H9 (cell line): ENCODE data around the gene SMARCD3. TPM values are rescaled to one million over a fixed set of nuclear protein-coding genes. Genes with fewer than 3 reads are reported as not detected.
A peak's percentile ranks its signal among the peaks of the same experiment; 100 is the strongest.

Experiments used
- DNase-seq: peaks from one replicate; pipeline ENCODE4 v3.0.0-alpha.2; 2017
- H2AFZ ChIP-seq: one replicate; pipeline ENCODE4 v1.6.1; 2013; ENCODE audit warnings: mild to moderate bottlenecking, low read length, control low read depth, moderate library complexity
- H2AK5ac ChIP-seq: 2 replicates; pipeline ENCODE4 v1.6.1; 2013; ENCODE audit warnings: low read length, control low read depth, mixed read lengths; ENCODE audit not compliant: insufficient read length
- H2BK120ac ChIP-seq: one replicate; pipeline ENCODE4 v1.6.1; 2013; ENCODE audit warnings: low read depth, mild to moderate bottlenecking, low read length, control low read depth, inconsistent platforms; ENCODE audit not compliant: poor library complexity, severe bottlenecking
- H2BK12ac ChIP-seq: 2 replicates; pipeline ENCODE4 v1.6.1; 2013; ENCODE audit warnings: low read length, control low read depth, mixed read lengths, low read depth; ENCODE audit not compliant: insufficient read length
- H2BK15ac ChIP-seq: 2 replicates; pipeline ENCODE4 v1.6.1; 2013; ENCODE audit warnings: low read depth, low read length, control low read depth
- H2BK20ac ChIP-seq: one replicate; pipeline ENCODE4 v1.6.1; 2013; ENCODE audit warnings: low read depth, mild to moderate bottlenecking, low read length, control low read depth, inconsistent platforms; ENCODE audit not compliant: poor library complexity, severe bottlenecking
- H2BK5ac ChIP-seq: 2 replicates; pipeline ENCODE4 v1.6.1; 2013; ENCODE audit warnings: low read length, control low read depth, mixed read lengths; ENCODE audit not compliant: insufficient read length
- H3K14ac ChIP-seq: 2 replicates; pipeline ENCODE4 v1.6.1; 2013; ENCODE audit warnings: low read length, control low read depth; ENCODE audit not compliant: insufficient read depth
- H3K18ac ChIP-seq: 2 replicates; pipeline ENCODE4 v1.6.1; 2013; ENCODE audit warnings: low read depth, mild to moderate bottlenecking, mixed read lengths, low read length, control low read depth; ENCODE audit not compliant: insufficient read length
- H3K23ac ChIP-seq: 2 replicates; pipeline ENCODE4 v1.6.1; 2013; ENCODE audit warnings: low read length, control low read depth, mixed read lengths, low read depth; ENCODE audit not compliant: insufficient read length
- H3K23me2 ChIP-seq: 2 replicates; pipeline ENCODE4 v1.6.1; 2013; ENCODE audit warnings: low read depth, mild to moderate bottlenecking, mixed read lengths, low read length, control low read depth; ENCODE audit not compliant: insufficient read length, poor library complexity, severe bottlenecking
- H3K27ac ChIP-seq: 2 replicates; pipeline ENCODE4 v1.5.1; 2013; ENCODE audit warnings: low read length, control low read depth, mixed read lengths, low read depth; ENCODE audit not compliant: insufficient read length
- H3K27me3 ChIP-seq: 2 replicates; pipeline ENCODE4 v1.6.1; 2013; ENCODE audit warnings: low read length, control low read depth, inconsistent platforms; ENCODE audit not compliant: insufficient read depth
- H3K4ac ChIP-seq: 2 replicates; pipeline ENCODE4 v1.6.1; 2013; ENCODE audit warnings: low read depth, mild to moderate bottlenecking, control low read depth, inconsistent platforms, low read length, moderate library complexity
- H3K4me1 ChIP-seq: 2 replicates; pipeline ENCODE4 v1.6.1; 2013; ENCODE audit warnings: low read length, control low read depth, inconsistent platforms; ENCODE audit not compliant: insufficient read depth
- H3K4me2 ChIP-seq: 2 replicates; pipeline ENCODE4 v1.6.1; 2013; ENCODE audit warnings: low read length, control low read depth, mixed read lengths; ENCODE audit not compliant: insufficient read length, insufficient read depth
- H3K56ac ChIP-seq: 2 replicates; pipeline ENCODE4 v1.6.1; 2013; ENCODE audit warnings: low read depth, mild to moderate bottlenecking, mixed read lengths, low read length, control low read depth; ENCODE audit not compliant: insufficient read length
- H3K79me1 ChIP-seq: 2 replicates; pipeline ENCODE4 v1.6.1; 2013; ENCODE audit warnings: low read depth, mild to moderate bottlenecking, moderate library complexity, low read length, control low read depth, inconsistent platforms; ENCODE audit not compliant: insufficient read depth, poor library complexity, severe bottlenecking
- H3K79me2 ChIP-seq: 2 replicates; pipeline ENCODE4 v1.6.1; 2013; ENCODE audit warnings: low read length, control low read depth, inconsistent platforms; ENCODE audit not compliant: insufficient read depth
- H3K9ac ChIP-seq: 2 replicates; pipeline ENCODE4 v1.6.1; 2013; ENCODE audit warnings: low read length, control low read depth, mixed read lengths; ENCODE audit not compliant: insufficient read length; ENCODE audit errors: extremely low read depth
- H3K9me3 ChIP-seq: one replicate; pipeline ENCODE4 v1.6.1; 2013; ENCODE audit warnings: low read depth, low read length, inconsistent platforms; ENCODE audit not compliant: control insufficient read depth
- H3T11ph ChIP-seq: one replicate; pipeline ENCODE4 v1.6.1; 2013; ENCODE audit warnings: mild to moderate bottlenecking, low read length, control low read depth, inconsistent platforms
- H4K20me1 ChIP-seq: one replicate; pipeline ENCODE4 v1.6.1; 2013; ENCODE audit not compliant: control insufficient read depth, insufficient read length, insufficient read depth
- H4K5ac ChIP-seq: 2 replicates; pipeline ENCODE4 v1.6.1; 2013; ENCODE audit warnings: low read depth, mild to moderate bottlenecking, mixed read lengths, low read length, control low read depth; ENCODE audit not compliant: insufficient read length
- H4K8ac ChIP-seq: replicated peaks from 2 replicates; pipeline ENCODE4 v1.6.1; 2013; ENCODE audit warnings: low read length, control low read depth, mixed read lengths, low read depth; ENCODE audit not compliant: insufficient read length
- H4K91ac ChIP-seq: 2 replicates; pipeline ENCODE4 v1.6.1; 2013; ENCODE audit warnings: low read depth, mild to moderate bottlenecking, moderate library complexity, mixed read lengths, low read length, control low read depth; ENCODE audit not compliant: insufficient read length
- H3K27ac Mint-ChIP-seq, 3 experiments: 2 replicates in 2 of 3; 3 replicates in 1 of 3; pipeline ENCODE4 v1.8.0; 2020 to 2021; ENCODE audit warnings: mixed read lengths in 3 of 3, mild to moderate bottlenecking in 1 of 3, moderate library complexity in 1 of 3
- H3K27me3 Mint-ChIP-seq: 2 replicates; pipeline ENCODE4 v1.8.0; 2021; ENCODE audit warnings: low read depth, mild to moderate bottlenecking, moderate library complexity, mixed read lengths
- H3K36me3 Mint-ChIP-seq, 3 experiments: 2 replicates in 2 of 3; 3 replicates in 1 of 3; pipeline ENCODE4 v1.8.0; 2020 to 2021; ENCODE audit warnings: low read depth in 3 of 3, mixed read lengths in 3 of 3; ENCODE audit not compliant: insufficient read depth in 1 of 3
- H3K4me1 Mint-ChIP-seq, 2 experiments: 2 replicates each; pipeline ENCODE4 v1.8.0; 2020; ENCODE audit warnings: mixed read lengths in 2 of 2
- H3K4me3 Mint-ChIP-seq, 2 experiments: 2 replicates in 1 of 2; 3 replicates in 1 of 2; pipeline ENCODE4 v1.8.0; 2020 to 2021; ENCODE audit warnings: mild to moderate bottlenecking in 2 of 2, mixed read lengths in 2 of 2, moderate library complexity in 1 of 2
- H3K9me3 Mint-ChIP-seq, 2 experiments: 2 replicates in 1 of 2; 3 replicates in 1 of 2; pipeline ENCODE4 v1.8.0; 2020; ENCODE audit warnings: mild to moderate bottlenecking in 2 of 2, mixed read lengths in 2 of 2, moderate library complexity in 1 of 2
- WGBS: extraction: QIAGEN DNeasy Blood & Tissue Kit; methylation state at CpG from one replicate; pipeline ENCODE4 v1.1.7; 2013; ENCODE audit warnings: missing lambda C conversion rate, low lambda C conversion rate, mixed read lengths; ENCODE audit not compliant: insufficient read length; ENCODE audit errors: extremely low coverage; 5-methylcytosine and 5-hydroxymethylcytosine counted together
- total RNA-seq: library from RNA; stranded (reverse); gene quantifications from 2 replicates; pipeline ENCODE4 v1.2.1, GENCODE V29; 2021
- TF ChIP-seq, protein P1 (sequence below): fragments of 200-600 bp; sonication (generic); conservative IDR thresholded peaks from 3 replicates; pipeline ENCODE4 v1.8.0; 2021; ENCODE audit warnings: antibody characterized with exemption, mild to moderate bottlenecking

Gene SMARCD3
- total RNA-seq, 1 experiment from 2014 or later: 5.0 TPM

DNA sequence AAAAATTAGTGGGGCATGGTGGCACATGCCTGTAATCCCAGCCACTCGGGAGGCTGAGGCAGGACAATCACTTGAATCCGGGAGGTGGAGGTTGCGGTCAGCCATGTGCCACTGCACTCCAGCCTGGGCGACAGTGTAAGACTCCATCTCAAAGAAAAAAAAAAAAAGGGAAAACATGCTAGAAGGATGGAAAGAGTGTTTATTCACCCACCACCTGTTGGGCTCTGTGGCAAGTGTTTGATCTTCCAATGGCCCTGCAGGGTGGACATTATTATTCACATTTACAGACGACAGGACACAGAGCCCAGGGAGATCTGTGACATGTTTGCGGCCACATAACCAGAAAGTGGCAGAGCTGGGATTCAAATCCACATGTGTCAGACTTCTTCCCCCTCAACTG lies 33.2 kb upstream of the SMARCD3 start:
- H4K91ac ChIP-seq: no peak overlapping the region
- Mint-ChIP-seq H3K9me3 (no peaks in the 10 kb centered on the region; a peak in 1 of 5 replicates), H3K27me3 (peaks cover 75% of the 10 kb centered on the region), H3K4me3 (no peak overlapping the region), H3K27ac (peak overlapping the region in 1 of 3 experiments; percentile 90; a peak in 1 of 7 replicates), H3K4me1 (peaks cover 14 to 16% of the 10 kb centered on the region in 2 experiments), H3K36me3 (no peaks in the 10 kb centered on the region; a peak in 1 of 7 replicates)
- no peaks in the 10 kb centered on the region for H3K79me2 ChIP-seq
- H3K79me1 ChIP-seq: no peaks in the 10 kb centered on the region
- no peak overlapping the region for H3K4me2 ChIP-seq
- no peaks in the 10 kb centered on the region for H3K4me1 ChIP-seq
- no peaks in the 10 kb centered on the region for H3K27me3 ChIP-seq
- H2BK120ac ChIP-seq: no peak overlapping the region
- no CpG with 5 or more reads among the region's 6 CpGs for WGBS
- H2AFZ ChIP-seq: no peak overlapping the region
- no peak overlapping the region for H2BK12ac ChIP-seq
- H3K18ac ChIP-seq: no peak overlapping the region
- TF ChIP-seq, protein P1, sequence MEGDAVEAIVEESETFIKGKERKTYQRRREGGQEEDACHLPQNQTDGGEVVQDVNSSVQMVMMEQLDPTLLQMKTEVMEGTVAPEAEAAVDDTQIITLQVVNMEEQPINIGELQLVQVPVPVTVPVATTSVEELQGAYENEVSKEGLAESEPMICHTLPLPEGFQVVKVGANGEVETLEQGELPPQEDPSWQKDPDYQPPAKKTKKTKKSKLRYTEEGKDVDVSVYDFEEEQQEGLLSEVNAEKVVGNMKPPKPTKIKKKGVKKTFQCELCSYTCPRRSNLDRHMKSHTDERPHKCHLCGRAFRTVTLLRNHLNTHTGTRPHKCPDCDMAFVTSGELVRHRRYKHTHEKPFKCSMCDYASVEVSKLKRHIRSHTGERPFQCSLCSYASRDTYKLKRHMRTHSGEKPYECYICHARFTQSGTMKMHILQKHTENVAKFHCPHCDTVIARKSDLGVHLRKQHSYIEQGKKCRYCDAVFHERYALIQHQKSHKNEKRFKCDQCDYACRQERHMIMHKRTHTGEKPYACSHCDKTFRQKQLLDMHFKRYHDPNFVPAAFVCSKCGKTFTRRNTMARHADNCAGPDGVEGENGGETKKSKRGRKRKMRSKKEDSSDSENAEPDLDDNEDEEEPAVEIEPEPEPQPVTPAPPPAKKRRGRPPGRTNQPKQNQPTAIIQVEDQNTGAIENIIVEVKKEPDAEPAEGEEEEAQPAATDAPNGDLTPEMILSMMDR: no peak
- no peaks in the 10 kb centered on the region for H3K9me3 ChIP-seq
- H2BK5ac ChIP-seq: no peak overlapping the region
- H2AK5ac ChIP-seq: no peak overlapping the region
- no peak overlapping the region for H3K9ac ChIP-seq
- H3K23me2 ChIP-seq: no peaks in the 10 kb centered on the region
- H3K14ac ChIP-seq: no peak overlapping the region
- H3K4ac ChIP-seq: no peak overlapping the region
- no peaks in the 10 kb centered on the region for H4K20me1 ChIP-seq
- no peak overlapping the region for H3K56ac ChIP-seq
- no peak overlapping the region for H2BK20ac ChIP-seq
- H2BK15ac ChIP-seq: no peak overlapping the region
- H3K23ac ChIP-seq: no peak overlapping the region
- H4K5ac ChIP-seq: no peak overlapping the region
- no peak overlapping the region for H4K8ac ChIP-seq
- no peak overlapping the region for H3K27ac ChIP-seq
- H3T11ph ChIP-seq: no peak overlapping the region
- DNase-seq: no peak
